HCT116 (cell line): Measurements from ENCODE around the gene LOXHD1. TPM values are rescaled to one million over a fixed set of nuclear protein-coding genes. Genes with fewer than 3 reads are reported as not detected.

ENCODE experiments used
- ATAC-seq: fragments of 200-7000 bp; cut with Tn5 transposase; 2 replicates; pipeline ENCODE4 v1.9.1; 2020; ENCODE audit warnings: mild to moderate bottlenecking, moderate library complexity
- BruUV-seq: library from RNA; stranded (reverse); fragments of 400-500 nt; replicated peaks from 2 replicates; lab custom pipeline; 2021; lab: Mats Ljungman, UMichigan
- CTCF ChIA-PET: fragments of 300-600 bp; sonication (Branson Sonifier 250); formaldehyde crosslinking; loops from one replicate; lab custom pipeline; 2021; ENCODE audit warnings: antibody characterized with exemption; lab: Charles Lee
- POLR2A ChIA-PET: fragments of 300-600, 350-600 bp; sonication (Branson Sonifier 250); formaldehyde crosslinking; loops from one replicate; lab custom pipeline; 2021; ENCODE audit warnings: antibody characterized with exemption; lab: Charles Lee
- RAD21 ChIA-PET, 2 experiments: fragments of 300-600 bp; sonication (Branson Sonifier 250); formaldehyde crosslinking; loops; one replicate each; lab custom pipeline; 2023; ENCODE audit warnings: low total read pairs in 2 of 2; ENCODE audit not compliant: uncharacterized antibody in 2 of 2, unreplicated experiment in 2 of 2, low non-redundant PET in 1 of 2; lab: Charles Lee
- DNase-seq: peaks from one replicate; pipeline ENCODE4 v3.0.0-alpha.2; 2010; ENCODE audit warnings: low read depth, low spot score
- H2AFZ ChIP-seq: fragments of 200-600 bp; shearing (Covaris generic), sonication (generic); 2 replicates; pipeline ENCODE4 v1.6.1; 2017; ENCODE audit warnings: low read depth, mixed run types, mixed read lengths, antibody characterized with exemption, low read length; ENCODE audit not compliant: poor library complexity, severe bottlenecking
- H3K27ac ChIP-seq: 2 replicates; pipeline ENCODE4 v1.5.1; 2012; ENCODE audit warnings: low read depth, low read length
- H3K27me3 ChIP-seq: fragments of 200-600 bp; sonication (generic); 2 replicates; pipeline ENCODE4 v1.6.1; 2016; ENCODE audit warnings: mixed run types, low read length, mixed read lengths; ENCODE audit not compliant: insufficient read depth
- H3K36me3 ChIP-seq, 2 experiments: fragments of 200-500 bp in 1 of 2; fragments of 200-600 bp in 1 of 2; sonication (Bioruptor generic) in 1 of 2; sonication (generic) in 1 of 2; 2 replicates each; pipeline versions ENCODE4 v1.5.1 to v1.6.1; 2014 to 2016; ENCODE audit warnings: low read length in 2 of 2, inconsistent platforms in 1 of 2, mixed read lengths in 1 of 2, mixed run types in 1 of 2; ENCODE audit not compliant: insufficient read depth in 2 of 2, control insufficient read depth in 1 of 2
- H3K4me1 ChIP-seq, 2 experiments: fragments of 200-600 bp in 1 of 2; sonication (generic) in 1 of 2; 2 replicates each; pipeline versions ENCODE4 v1.5.1 to v1.6.1; 2012 to 2017; ENCODE audit warnings: low read length in 2 of 2, inconsistent platforms in 1 of 2, mild to moderate bottlenecking in 1 of 2, mixed read lengths in 1 of 2, mixed run types in 1 of 2, moderate library complexity in 1 of 2; ENCODE audit not compliant: insufficient read depth in 2 of 2, control insufficient read depth in 1 of 2
- H3K4me2 ChIP-seq: fragments of 200-600 bp; sonication (generic); 2 replicates; pipeline ENCODE4 v1.6.1; 2017; ENCODE audit warnings: mixed run types, low read length, mixed read lengths
- H3K4me3 ChIP-seq, 2 experiments: fragments of 200-600 bp in 1 of 2; sonication (generic) in 1 of 2; replicated peaks in 1 of 2; 2 replicates each; pipeline ENCODE4 v1.5.1; 2011 to 2016; ENCODE audit warnings: low read length in 2 of 2, control low read depth in 1 of 2, low read depth in 1 of 2, mild to moderate bottlenecking in 1 of 2, mixed read lengths in 1 of 2, mixed run types in 1 of 2
- H3K79me2 ChIP-seq: fragments of 200-600 bp; sonication (generic); 2 replicates; pipeline ENCODE4 v1.6.1; 2017; ENCODE audit warnings: mild to moderate bottlenecking, mixed run types, low read length, moderate library complexity, mixed read lengths; ENCODE audit not compliant: insufficient read depth
- H3K9ac ChIP-seq: fragments of 200-600 bp; sonication (generic); 2 replicates; pipeline ENCODE4 v1.6.1; 2016; ENCODE audit warnings: low read length, mixed read lengths
- H3K9me2 ChIP-seq: fragments of 200-600 bp; sonication (generic), shearing (Covaris generic); 2 replicates; pipeline ENCODE4 v1.6.1; 2017; ENCODE audit warnings: mixed run types, mild to moderate bottlenecking, moderate library complexity; ENCODE audit not compliant: insufficient read depth
- H3K9me3 ChIP-seq, 2 experiments: fragments of 200-500 bp in 1 of 2; fragments of 200-600 bp in 1 of 2; sonication (Bioruptor generic) in 1 of 2; sonication (generic) in 1 of 2; 2 replicates each; pipeline ENCODE4 v1.6.1; 2014 to 2017; ENCODE audit warnings: low read length in 2 of 2, mixed read lengths in 2 of 2, inconsistent platforms in 1 of 2, low read depth in 1 of 2, mild to moderate bottlenecking in 1 of 2, mixed run types in 1 of 2, moderate library complexity in 1 of 2; ENCODE audit not compliant: control insufficient read depth in 1 of 2, insufficient read depth in 1 of 2
- H4K20me1 ChIP-seq: fragments of 200-600 bp; sonication (generic), shearing (Covaris generic); 2 replicates; pipeline ENCODE4 v1.6.1; 2017; ENCODE audit warnings: mixed run types, mild to moderate bottlenecking, moderate library complexity; ENCODE audit not compliant: insufficient read depth
- ATF3 ChIP-seq: IDR thresholded peaks from 2 replicates; pipeline ENCODE4 v1.6.1; 2012
- CEBPB ChIP-seq: IDR thresholded peaks from 2 replicates; pipeline ENCODE4 v1.6.1; 2012; ENCODE audit warnings: low read depth
- CTCF ChIP-seq, 3 experiments: fragments of 200-600 bp in 1 of 3; sonication (generic) in 1 of 3; IDR thresholded peaks in 2 of 3; conservative IDR thresholded peaks in 1 of 3; 2 replicates each; pipeline ENCODE4 v1.5.1; 2012 to 2017; ENCODE audit warnings: low read depth in 2 of 3, low read length in 2 of 3, antibody characterized with exemption in 1 of 3, borderline replicate concordance in 1 of 3, control low read depth in 1 of 3, mild to moderate bottlenecking in 1 of 3, mixed read lengths in 1 of 3, mixed run types in 1 of 3, moderate library complexity in 1 of 3; ENCODE audit not compliant: insufficient read depth in 1 of 3
- EGR1 ChIP-seq: IDR thresholded peaks from 2 replicates; pipeline ENCODE4 v1.6.1; 2012; ENCODE audit warnings: low read depth
- ELF1 ChIP-seq: IDR thresholded peaks from 2 replicates; pipeline ENCODE4 v1.6.1; 2012; ENCODE audit warnings: low read depth, borderline replicate concordance
- EZH2phosphoT487 ChIP-seq: fragments of 200-600 bp; IDR thresholded peaks from 2 replicates; pipeline ENCODE4 v1.6.1; 2018; ENCODE audit warnings: antibody characterized with exemption, borderline replicate concordance
- FOSL1 ChIP-seq: IDR thresholded peaks from 2 replicates; pipeline ENCODE4 v1.6.1; 2012; ENCODE audit warnings: low read depth
- JUND ChIP-seq: IDR thresholded peaks from 2 replicates; pipeline ENCODE4 v1.6.1; 2012
- POLR2A ChIP-seq: IDR thresholded peaks from 2 replicates; pipeline ENCODE4 v1.7.0; 2011; ENCODE audit warnings: borderline replicate concordance; ENCODE audit not compliant: insufficient read depth, insufficient read length; ENCODE audit errors: extremely low read depth
- POLR2AphosphoS5 ChIP-seq: IDR thresholded peaks from 2 replicates; pipeline ENCODE4 v1.6.1; 2011; ENCODE audit warnings: mild to moderate bottlenecking, low read depth, low read length, moderate library complexity
- RAD21 ChIP-seq: IDR thresholded peaks from 2 replicates; pipeline ENCODE4 v1.6.1; 2012; ENCODE audit warnings: low read depth, mild to moderate bottlenecking
- SIN3A ChIP-seq: IDR thresholded peaks from 2 replicates; pipeline ENCODE4 v1.6.1; 2012; ENCODE audit warnings: low read depth
- SRF ChIP-seq: IDR thresholded peaks from 2 replicates; pipeline ENCODE4 v1.6.1; 2012; ENCODE audit warnings: low read depth
- TCF7L2 ChIP-seq: IDR thresholded peaks from 2 replicates; pipeline ENCODE4 v1.7.0; 2011; ENCODE audit warnings: borderline replicate concordance, inconsistent platforms; ENCODE audit not compliant: insufficient read depth, insufficient read length; ENCODE audit errors: extremely low read depth
- YY1 ChIP-seq: IDR thresholded peaks from 2 replicates; pipeline ENCODE4 v1.6.1; 2011; ENCODE audit warnings: low read length, low read depth, moderate library complexity, mild to moderate bottlenecking; ENCODE audit not compliant: insufficient replicate concordance; ENCODE audit errors: extremely low read depth
- ZFX ChIP-seq: fragments of 450-650 bp; IDR thresholded peaks from 2 replicates; pipeline ENCODE4 v1.6.1; 2017
- intact Hi-C: fragments of 100-400 bp; cut with micrococcal nuclease; formaldehyde crosslinking; loops from 2 replicates; pipeline ENCODE4 v1.10.0; 2022
- total RNA-seq: library from RNA; stranded (reverse); gene quantifications from one replicate; pipeline ENCODE4 v1.2.1, GENCODE V29; 2021; ENCODE audit not compliant: unreplicated experiment
- TF ChIP-seq, protein P1 (sequence below): IDR thresholded peaks from 2 replicates; pipeline ENCODE4 v1.6.1; 2012

Gene LOXHD1
- total RNA-seq, 1 experiment from 2014 or later, result not detected

DNA sequence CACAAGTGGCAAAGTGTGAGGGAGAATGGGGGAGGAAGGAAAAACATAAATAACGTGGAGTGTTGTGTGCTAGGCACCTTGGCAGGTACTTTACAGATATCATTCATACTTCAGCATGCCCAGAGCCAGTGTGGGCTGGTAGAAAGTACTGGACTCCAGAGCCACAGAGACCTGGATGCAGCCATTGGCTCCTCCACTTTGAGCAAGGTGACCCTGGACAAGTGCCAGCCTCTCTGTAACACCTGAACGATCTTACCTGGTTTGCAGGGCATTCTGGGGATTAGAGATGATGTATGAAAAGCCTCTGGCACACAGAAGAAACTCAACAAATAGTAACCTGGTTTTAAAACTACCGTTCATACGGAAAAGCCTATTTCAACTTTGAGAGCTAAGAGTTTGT lies 6.3 kb downstream of the LOXHD1 start:
- ChIA-PET POLR2A (no interaction called here), CTCF (no interaction called here), RAD21 (no interaction called here)
- H3K36me3 ChIP-seq, result no peaks in the 10 kb centered on the region
- BruUV-seq, result no TSS peak
- no peaks in the 10 kb centered on the region for H3K9me3 ChIP-seq
- no peaks in the 10 kb centered on the region for H4K20me1 ChIP-seq
- no peak overlapping the region for H2AFZ ChIP-seq
- no peaks in the 10 kb centered on the region for H3K79me2 ChIP-seq
- H3K4me1 ChIP-seq, result no peaks in the 10 kb centered on the region
- no peak for ATAC-seq
- intact Hi-C loops, result no loop called here
- no peak overlapping the region for H3K4me3 ChIP-seq
- no peak for DNase-seq
- no peak overlapping the region for H3K27ac ChIP-seq
- H3K27me3 ChIP-seq, result peaks cover 16% of the 10 kb centered on the region
- no peak overlapping the region for H3K9ac ChIP-seq
- TF ChIP-seq POLR2AphosphoS5 (no peak), CEBPB (no peak), ATF3 (no peak), ZFX (no peak), TCF7L2 (no peak), SIN3A (no peak), CTCF (IDR thresholded peaks at IDR 0.05 in 2 of 3, conservative IDR thresholded peaks at IDR 0.05 in 1 of 3; ENCODE audit: borderline replicate concordance in 1 of 3, insufficient read depth in 1 of 3, low read depth in 2 of 3, low read length in 2 of 3) (no peak), JUND (no peak), ELF1 (no peak), RAD21 (no peak), EZH2phosphoT487 (no peak), SRF (no peak), EGR1 (no peak), POLR2A (no peak), YY1 (no peak), FOSL1 (no peak)
- TF ChIP-seq, protein P1, sequence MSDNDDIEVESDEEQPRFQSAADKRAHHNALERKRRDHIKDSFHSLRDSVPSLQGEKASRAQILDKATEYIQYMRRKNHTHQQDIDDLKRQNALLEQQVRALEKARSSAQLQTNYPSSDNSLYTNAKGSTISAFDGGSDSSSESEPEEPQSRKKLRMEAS, result no peak
- H3K4me2 ChIP-seq, result no peak overlapping the region
- no peaks in the 10 kb centered on the region for H3K9me2 ChIP-seq
